Panc1 (cell line): ENCODE results near the gene TMEM156. TPM values are rescaled to one million over a fixed set of nuclear protein-coding genes. Genes with fewer than 3 reads are reported as not detected.

Experiments used
- ATAC-seq: fragments of 200-7000 bp; cut with Tn5 transposase; 2 replicates; pipeline ENCODE4 v1.9.1; 2020; ENCODE audit warnings: mild to moderate bottlenecking, moderate library complexity
- BruUV-seq: library from RNA; stranded (reverse); fragments of 400-500 nt; replicated peaks from 2 replicates; lab custom pipeline; 2021; lab: Mats Ljungman, UMichigan
- CTCF ChIA-PET: fragments of 300-600 bp; sonication (Branson Sonifier 250); formaldehyde crosslinking; loops from one replicate; lab custom pipeline; 2022; ENCODE audit warnings: antibody characterized with exemption; lab: Charles Lee
- POLR2A ChIA-PET: fragments of 300-600 bp; sonication (Branson Sonifier 250); formaldehyde crosslinking; loops from one replicate; lab custom pipeline; 2022; ENCODE audit warnings: antibody characterized with exemption; lab: Charles Lee
- DNase-seq: peaks from one replicate; pipeline ENCODE4 v3.0.0-alpha.2; 2010; ENCODE audit warnings: low read depth, low spot score
- H3K27ac ChIP-seq: 2 replicates; pipeline ENCODE4 v1.5.1; 2011; ENCODE audit warnings: mild to moderate bottlenecking, low read length, inconsistent platforms
- H3K27me3 ChIP-seq: fragments of 200-500 bp; sonication (Bioruptor generic); 2 replicates; pipeline ENCODE4 v1.6.0; 2014; ENCODE audit warnings: low read length, inconsistent platforms; ENCODE audit not compliant: control insufficient read depth, insufficient read depth
- H3K36me3 ChIP-seq: fragments of 200-500 bp; sonication (Bioruptor generic); 2 replicates; pipeline ENCODE4 v1.5.1; 2014; ENCODE audit warnings: inconsistent platforms, mild to moderate bottlenecking, low read length, moderate library complexity; ENCODE audit not compliant: control insufficient read depth, insufficient read depth
- H3K4me1 ChIP-seq: 2 replicates; pipeline ENCODE4 v1.5.1; 2011; ENCODE audit warnings: inconsistent platforms, mild to moderate bottlenecking, low read length, moderate library complexity; ENCODE audit not compliant: control insufficient read depth, insufficient read depth
- H3K4me3 ChIP-seq, 2 experiments: 2 replicates each; pipeline ENCODE4 v1.5.1; 2011 to 2012; ENCODE audit warnings: low read depth in 2 of 2, low read length in 2 of 2, mild to moderate bottlenecking in 2 of 2, inconsistent platforms in 1 of 2, moderate library complexity in 1 of 2
- H3K9me3 ChIP-seq: fragments of 200-500 bp; sonication (Bioruptor generic); 2 replicates; pipeline ENCODE4 v1.5.1; 2014; ENCODE audit warnings: low read depth, mild to moderate bottlenecking, inconsistent platforms, low read length, moderate library complexity; ENCODE audit not compliant: control insufficient read depth, insufficient read depth
- CTCF ChIP-seq: fragments of 450-650 bp; IDR thresholded peaks from 2 replicates; pipeline ENCODE4 v1.5.1; 2017; ENCODE audit warnings: mild to moderate bottlenecking
- POLR2AphosphoS5 ChIP-seq: IDR thresholded peaks from 2 replicates; pipeline ENCODE4 v1.6.1; 2012; ENCODE audit warnings: mild to moderate bottlenecking, low read depth, low read length, moderate library complexity
- SIN3A ChIP-seq: IDR thresholded peaks from 2 replicates; pipeline ENCODE4 v1.6.1; 2012; ENCODE audit warnings: low read depth, mild to moderate bottlenecking, low read length, moderate library complexity, borderline replicate concordance; ENCODE audit not compliant: insufficient read depth
- TCF7L2 ChIP-seq: IDR thresholded peaks from 2 replicates; pipeline ENCODE4 v1.6.1; 2011; ENCODE audit warnings: mild to moderate bottlenecking, low read depth, low read length, inconsistent platforms
- in situ Hi-C: cut with HindIII; loops from 2 replicates; pipeline ENCODE4 v1.10.0; 2016; ENCODE audit warnings: low sequenced_read_pairs, low pct_unique_long_range_greater_than_20kb
- intact Hi-C: fragments of 100-400 bp; cut with micrococcal nuclease; formaldehyde crosslinking; loops from one replicate; pipeline ENCODE4 v1.10.0; 2022; ENCODE audit not compliant: unreplicated experiment
- total RNA-seq: library from RNA; stranded (reverse); gene quantifications from one replicate; pipeline ENCODE4 v1.2.1, GENCODE V29; 2021; ENCODE audit not compliant: unreplicated experiment
- TF ChIP-seq, protein P1 (sequence below), 2 experiments: IDR thresholded peaks; 2 replicates each; pipeline ENCODE4 v1.6.1; 2011 to 2012; ENCODE audit warnings: low read depth in 2 of 2, control low read depth in 1 of 2, low read length in 1 of 2, mild to moderate bottlenecking in 1 of 2, moderate library complexity in 1 of 2; ENCODE audit not compliant: insufficient read depth in 1 of 2

Gene TMEM156
- total RNA-seq, 1 experiment from 2014 or later, result 5.8 TPM

- Histone ChIP-seq H3K9me3 (no peaks in the 10 kb centered on the region), H3K36me3 (no peaks in the 10 kb centered on the region), H3K4me3 (no peak overlapping the region), H3K4me1 (no peaks in the 10 kb centered on the region), H3K27me3 (no peaks in the 10 kb centered on the region), H3K27ac (no peak overlapping the region)
- TF ChIP-seq TCF7L2, result no peak
- TF ChIP-seq, protein P1, sequence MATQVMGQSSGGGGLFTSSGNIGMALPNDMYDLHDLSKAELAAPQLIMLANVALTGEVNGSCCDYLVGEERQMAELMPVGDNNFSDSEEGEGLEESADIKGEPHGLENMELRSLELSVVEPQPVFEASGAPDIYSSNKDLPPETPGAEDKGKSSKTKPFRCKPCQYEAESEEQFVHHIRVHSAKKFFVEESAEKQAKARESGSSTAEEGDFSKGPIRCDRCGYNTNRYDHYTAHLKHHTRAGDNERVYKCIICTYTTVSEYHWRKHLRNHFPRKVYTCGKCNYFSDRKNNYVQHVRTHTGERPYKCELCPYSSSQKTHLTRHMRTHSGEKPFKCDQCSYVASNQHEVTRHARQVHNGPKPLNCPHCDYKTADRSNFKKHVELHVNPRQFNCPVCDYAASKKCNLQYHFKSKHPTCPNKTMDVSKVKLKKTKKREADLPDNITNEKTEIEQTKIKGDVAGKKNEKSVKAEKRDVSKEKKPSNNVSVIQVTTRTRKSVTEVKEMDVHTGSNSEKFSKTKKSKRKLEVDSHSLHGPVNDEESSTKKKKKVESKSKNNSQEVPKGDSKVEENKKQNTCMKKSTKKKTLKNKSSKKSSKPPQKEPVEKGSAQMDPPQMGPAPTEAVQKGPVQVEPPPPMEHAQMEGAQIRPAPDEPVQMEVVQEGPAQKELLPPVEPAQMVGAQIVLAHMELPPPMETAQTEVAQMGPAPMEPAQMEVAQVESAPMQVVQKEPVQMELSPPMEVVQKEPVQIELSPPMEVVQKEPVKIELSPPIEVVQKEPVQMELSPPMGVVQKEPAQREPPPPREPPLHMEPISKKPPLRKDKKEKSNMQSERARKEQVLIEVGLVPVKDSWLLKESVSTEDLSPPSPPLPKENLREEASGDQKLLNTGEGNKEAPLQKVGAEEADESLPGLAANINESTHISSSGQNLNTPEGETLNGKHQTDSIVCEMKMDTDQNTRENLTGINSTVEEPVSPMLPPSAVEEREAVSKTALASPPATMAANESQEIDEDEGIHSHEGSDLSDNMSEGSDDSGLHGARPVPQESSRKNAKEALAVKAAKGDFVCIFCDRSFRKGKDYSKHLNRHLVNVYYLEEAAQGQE (IDR thresholded peaks at IDR 0.05; ENCODE audit: insufficient read depth in 1 of 2, low read depth in 2 of 2, low read length in 1 of 2), result no peak
- no peak for TF ChIP-seq POLR2AphosphoS5
- no peak for TF ChIP-seq CTCF
- in situ Hi-C loops, result no loop called here
- BruUV-seq, result no TSS peak
- DNase-seq (no peak), ATAC-seq (no peak)
- CTCF ChIA-PET, result interaction anchor here (0.7 kb wide), 1 partner anchor 107 kb away, joined by 3 read pairs; no protein-coding TSS in a partner anchor
- POLR2A ChIA-PET, result interaction anchor here (1.0 kb wide), 1 partner anchor 58 kb away, joined by 6 read pairs; no protein-coding TSS in a partner anchor
- intact Hi-C loops, result no loop called here
Measured at GRCh38 chr4:38946919-38947318, 85.3 kb downstream of the TMEM156 start.

- H3K9me3 ChIP-seq, result no peaks in the 10 kb centered on the region
- in situ Hi-C loops, result no loop called here
- H3K27ac ChIP-seq, result no peak overlapping the region
- no peaks in the 10 kb centered on the region for H3K4me1 ChIP-seq
- no peak for TF ChIP-seq TCF7L2
- TF ChIP-seq CTCF, result no peak
- no peak for TF ChIP-seq SIN3A
- TF ChIP-seq, protein P1 (IDR thresholded peaks at IDR 0.05; ENCODE audit: insufficient read depth in 1 of 2, low read depth in 2 of 2, low read length in 1 of 2), result no peak
- TF ChIP-seq POLR2AphosphoS5, result no peak
- ChIA-PET CTCF (interaction anchor here (0.6 kb wide), 1 partner anchor 459 kb away, joined by 7 read pairs; no protein-coding TSS in a partner anchor), POLR2A (interaction anchor here (0.6 kb wide), 1 partner anchor 189 kb away, joined by 3 read pairs; no protein-coding TSS in a partner anchor)
- H3K4me3 ChIP-seq, result no peak overlapping the region
- no peaks in the 10 kb centered on the region for H3K27me3 ChIP-seq
- no TSS peak for BruUV-seq
- DNase-seq, result no peak
- intact Hi-C loops, result no loop called here
- no peak for ATAC-seq
- H3K36me3 ChIP-seq, result no peaks in the 10 kb centered on the region
Measured at GRCh38 chr4:38944440-38944839, 87.8 kb downstream of the TMEM156 start.
